ENCODE measurements around the gene HLA-DPB1. TPM values are rescaled to one million over a fixed set of nuclear protein-coding genes. Genes with fewer than 3 reads are reported as not detected.

Gene HLA-DPB1
- total and polyA plus RNA-seq, 9 of the 15 experiments (the other 6 are each of a cell fraction or from before 2014, with no cell fraction given): 0.07 to 1.2 (median 0.51) TPM

DNA sequence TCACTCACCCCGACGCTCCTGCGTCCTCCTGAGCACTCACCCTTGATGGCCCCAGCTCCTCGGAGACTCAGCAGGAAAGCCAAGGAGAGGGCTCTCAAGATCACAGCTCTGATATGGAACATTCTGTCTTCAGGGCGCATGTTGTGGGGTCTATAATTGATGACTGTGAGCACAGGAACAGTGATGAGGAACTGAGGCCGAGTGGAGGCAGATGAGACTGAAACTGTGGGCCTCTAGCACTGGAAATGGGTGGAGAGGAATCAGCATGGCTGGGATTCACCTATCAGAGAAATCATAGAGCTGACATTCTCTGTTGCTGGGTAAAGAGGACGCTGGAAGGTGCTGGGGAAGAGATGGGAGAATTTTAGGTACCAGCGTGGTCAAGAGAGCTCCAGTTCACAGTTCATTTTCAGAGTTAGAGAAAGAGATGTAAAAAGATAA is 2.3 kb upstream of the HLA-DPB1 start, which contains the start of gene HLA-DPA1:
Gene HLA-DPA1, minus strand, starts transcription at position 219 of the 441 bp plus-strand sequence.
- H3K79me2 ChIP-seq (ENCODE audit: control insufficient read depth, insufficient read depth, low read length): no peaks in the 10 kb centered on the region
- in situ Hi-C loops (cut with MboI): no loop called here
- POLR2A ChIA-PET: interaction anchor here (0.6 to 1.0 kb wide), 2 partner anchors 39 to 175 kb away, joined by 3 read pairs; no protein-coding TSS in a partner anchor
- BruUV-seq (replicated peaks): no TSS peak
- CTCF ChIA-PET (ENCODE audit: low intra/inter-chr PET ratio): interaction anchor here (0.6 kb wide), 1 partner anchor 886 kb away, joined by 3 read pairs; no protein-coding TSS in a partner anchor
- peaks cover 8 to 34% of the 10 kb centered on the region in 2 experiments; a peak in 3 of 5 replicates for H3K27me3 ChIP-seq (ENCODE audit: control insufficient read depth in 2 of 2, insufficient read depth in 2 of 2, low read length in 2 of 2)
- TF ChIP-seq, protein P1, sequence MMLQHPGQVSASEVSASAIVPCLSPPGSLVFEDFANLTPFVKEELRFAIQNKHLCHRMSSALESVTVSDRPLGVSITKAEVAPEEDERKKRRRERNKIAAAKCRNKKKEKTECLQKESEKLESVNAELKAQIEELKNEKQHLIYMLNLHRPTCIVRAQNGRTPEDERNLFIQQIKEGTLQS (IDR thresholded peaks at IDR 0.05): no peak
- TF ChIP-seq, protein P1 (CRISPR knock-in tag; conservative IDR thresholded peaks at IDR 0.05): no peak
- TF ChIP-seq EZH2 (IDR thresholded peaks at IDR 0.05; ENCODE audit: borderline replicate concordance, low read depth, low read length): no peak
- TF ChIP-seq ATF1 (CRISPR knock-in tag; IDR thresholded peaks at IDR 0.05): no peak
- TF ChIP-seq ATF1 (tag; IDR thresholded peaks at IDR 0.05): peak; percentile 71
- TF ChIP-seq RFX5 (IDR thresholded peaks at IDR 0.05; ENCODE audit: low read depth, low read length): peak; percentile 95
- no peak for TF ChIP-seq DMBX1 (CRISPR knock-in tag; IDR thresholded peaks at IDR 0.05; ENCODE audit: borderline replicate concordance)
- TF ChIP-seq YY1 (IDR thresholded peaks at IDR 0.05; ENCODE audit: borderline replicate concordance in 1 of 3, control insufficient read depth in 1 of 3, extremely low read depth in 1 of 3, insufficient read depth in 3 of 3, insufficient read length in 1 of 3, insufficient replicate concordance in 2 of 3, low read depth in 1 of 3, low read length in 2 of 3): peak in 1 of 3 experiments; percentile 26
- TF ChIP-seq HNRNPK (IDR thresholded peaks at IDR 0.05; ENCODE audit: low read depth, low read length, poor library complexity, severe bottlenecking): no peak
- peak; percentile 64 for TF ChIP-seq CREM (IDR thresholded peaks at IDR 0.05; ENCODE audit: low read depth)
- H3K27ac ChIP-seq (ENCODE audit: extremely low read depth, low read depth, low read length): no peak within 1 kb of the TSS
- H3K4me3 ChIP-seq: no peak within 1 kb of the TSS
- FAIRE-seq (no peak), DNase-seq (ENCODE audit: extremely low read depth in 1 of 4, low spot score in 3 of 4) (peak in 2 of 4 experiments; percentile 9 to 33), ATAC-seq (peak; percentile 83)
- H2AFZ ChIP-seq (ENCODE audit: low read depth, low read length): no peak within 1 kb of the TSS
- H3K9me3 ChIP-seq (replicated peaks; ENCODE audit: control insufficient read depth, insufficient read depth, low read depth, low read length): no peaks in the 10 kb centered on the region
- H4K20me1 ChIP-seq (replicated peaks; ENCODE audit: control insufficient read depth, insufficient read depth, low read length): no peaks in the 10 kb centered on the region
- under 1% methylated on average over 8 of the region's 8 CpGs for WGBS (ENCODE audit: insufficient coverage, low coverage, missing lambda C conversion rate)
- no peaks in the 10 kb centered on the region for H3K9me1 ChIP-seq (ENCODE audit: control insufficient read depth, insufficient read depth, low read length)
- intact Hi-C loops (cut with micrococcal nuclease): no loop called here
- H3K9ac ChIP-seq (ENCODE audit: insufficient read depth in 1 of 2, low read depth in 2 of 2, low read length in 2 of 2): no peak within 1 kb of the TSS
- no peaks in the 10 kb centered on the region for H3K36me3 ChIP-seq (ENCODE audit: control insufficient read depth, insufficient read depth, low read length)
- no peaks in the 10 kb centered on the region; a peak in 1 of 5 replicates for H3K4me1 ChIP-seq (replicated peaks in 1 of 2; ENCODE audit: control insufficient read depth in 2 of 2, insufficient read depth in 2 of 2, low read length in 2 of 2)
- H3K4me2 ChIP-seq (ENCODE audit: insufficient read depth, low read length): no peak within 1 kb of the TSS

Data from K562 (cell line).